GM19023 (cell line): ENCODE results near the gene KRTAP10-11.
"Not testable (repeated sequence)": the region's sequence is repeated elsewhere in the genome, so short reads cannot be mapped to it uniquely, and the experiment has no call there.

Experiments used
- ATAC-seq: cut with Tn5 transposase; IDR thresholded peaks from one replicate; pipeline ENCODE4 v1.9.1; 2021; ENCODE audit warnings: mild to moderate bottlenecking, moderate library complexity; ENCODE audit not compliant: unreplicated experiment

The KRTAP10-11 gene

DNA sequence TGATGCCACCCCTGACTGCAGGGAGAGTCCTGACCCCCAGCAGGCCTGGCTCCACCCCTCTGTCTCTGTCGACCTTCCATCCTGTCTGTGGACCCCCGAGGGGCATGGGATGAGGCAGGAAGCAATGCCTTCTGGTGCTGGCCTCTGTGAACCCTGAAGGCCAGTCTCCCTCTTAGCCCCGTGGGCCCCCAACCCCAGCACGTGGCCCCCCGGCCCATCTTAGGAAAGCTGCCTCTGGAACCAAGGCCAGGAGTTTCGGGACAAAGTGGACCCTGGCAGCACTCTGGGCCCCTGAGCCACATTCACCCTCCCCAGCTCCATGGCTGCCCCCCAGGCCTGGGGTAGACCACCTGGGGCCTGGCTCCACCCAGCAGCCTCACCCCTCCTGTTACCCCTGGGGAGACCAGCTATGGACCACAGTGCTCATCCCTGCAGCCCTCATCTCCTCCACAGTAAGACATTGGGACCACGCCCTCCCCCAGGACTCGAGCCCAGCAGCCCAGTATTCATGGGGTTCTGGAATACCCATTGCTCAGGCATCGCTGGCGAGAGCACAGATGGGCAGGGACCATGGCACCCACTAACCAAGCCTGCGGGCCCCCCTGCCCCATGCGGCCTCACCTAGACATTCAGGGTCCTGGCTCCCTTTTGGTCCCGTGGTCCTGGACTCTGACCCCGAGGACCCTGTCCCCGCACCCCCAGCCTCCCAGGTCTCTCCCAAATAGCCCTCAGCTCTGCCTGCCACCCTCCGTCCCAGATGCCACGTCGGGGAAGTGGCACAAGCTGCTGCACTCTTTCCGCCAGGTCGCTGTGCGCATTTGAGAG lies 7.5 kb upstream of the KRTAP10-11 start:
- not testable (repeated sequence) for ATAC-seq

DNA sequence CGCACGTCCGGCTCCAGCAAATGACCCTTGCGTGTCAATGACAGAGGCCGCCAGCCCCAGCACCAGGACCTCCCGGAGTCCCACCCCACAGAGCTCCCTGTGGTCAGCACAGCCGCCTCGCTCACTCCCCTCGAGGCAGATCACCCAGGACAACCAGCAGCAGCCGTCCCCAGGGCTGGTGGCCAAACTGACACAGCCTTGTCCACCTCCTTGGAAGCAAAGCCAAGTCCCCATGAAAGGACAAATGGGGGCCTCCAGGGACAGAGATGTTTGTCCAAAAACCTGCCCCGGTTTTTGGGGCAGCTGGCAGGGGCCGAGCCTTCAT lies 6.9 kb upstream of the KRTAP10-11 start:
- no peak for ATAC-seq

DNA sequence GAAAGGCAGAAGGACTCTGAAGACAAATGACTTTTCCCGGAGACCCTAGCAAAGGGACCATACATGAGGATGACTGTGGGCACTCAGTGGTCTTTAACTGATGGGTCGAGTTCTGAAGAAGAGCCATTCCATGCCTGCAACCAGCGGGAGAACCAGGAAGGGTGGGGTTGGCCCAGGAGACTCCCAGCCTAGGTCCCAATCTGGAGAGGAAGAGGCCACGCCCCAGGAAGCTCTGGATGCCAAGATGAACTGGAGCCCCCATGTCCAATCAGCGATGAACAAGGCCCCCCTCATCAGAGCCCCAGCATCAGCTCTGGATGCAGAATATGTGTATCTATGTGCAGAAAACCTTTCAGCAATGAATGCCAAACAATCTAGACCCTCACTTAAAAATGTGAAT lies 5.5 kb upstream of the KRTAP10-11 start:
- ATAC-seq: no peak

DNA sequence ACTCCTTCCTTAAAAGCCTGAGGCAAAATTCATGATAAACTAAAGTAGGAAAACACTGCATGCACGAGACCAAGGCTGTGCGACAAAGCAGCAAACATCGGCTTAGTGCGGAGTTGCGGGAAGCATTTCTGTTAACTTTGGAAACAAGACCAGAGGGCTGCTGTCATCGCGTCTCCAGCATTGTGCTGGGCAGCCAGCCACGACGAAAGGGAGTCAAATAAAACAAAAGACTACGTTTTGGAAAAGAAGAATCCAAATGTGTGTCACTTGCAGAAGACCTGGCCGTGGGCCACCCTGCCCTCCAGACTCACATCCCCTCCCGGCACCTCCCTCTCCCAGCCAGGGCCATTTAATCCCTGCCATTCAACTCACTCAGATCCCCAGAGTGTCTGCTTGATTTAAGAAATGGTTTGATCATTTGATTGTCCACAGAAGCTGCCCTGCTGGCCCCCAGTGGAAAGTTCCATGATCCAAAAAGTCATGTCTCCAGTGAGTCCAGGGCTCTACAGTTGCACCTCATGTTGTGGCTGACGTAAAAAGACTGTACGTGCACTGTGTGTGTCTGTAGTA lies 2.4 kb upstream of the KRTAP10-11 start:
- no peak for ATAC-seq

DNA sequence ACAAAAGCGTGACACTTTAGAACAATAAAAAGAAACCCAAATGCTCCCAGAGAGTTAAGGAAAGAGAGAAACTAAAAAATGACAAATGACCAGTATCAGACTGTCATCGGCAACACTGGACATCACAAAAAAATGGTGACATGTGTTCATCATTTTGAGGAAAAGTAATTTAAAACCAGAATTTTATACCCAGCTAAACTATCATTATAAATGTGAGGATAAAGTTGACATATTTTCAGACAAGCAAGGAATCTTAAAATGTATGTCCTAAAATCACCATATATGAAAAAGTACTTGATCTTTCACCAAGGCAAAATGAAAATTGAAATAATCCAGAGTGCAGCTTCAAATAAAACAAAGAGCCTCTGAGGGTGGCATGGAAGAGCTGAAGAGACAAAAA lies 1.3 kb upstream of the KRTAP10-11 start:
- no peak for ATAC-seq

DNA sequence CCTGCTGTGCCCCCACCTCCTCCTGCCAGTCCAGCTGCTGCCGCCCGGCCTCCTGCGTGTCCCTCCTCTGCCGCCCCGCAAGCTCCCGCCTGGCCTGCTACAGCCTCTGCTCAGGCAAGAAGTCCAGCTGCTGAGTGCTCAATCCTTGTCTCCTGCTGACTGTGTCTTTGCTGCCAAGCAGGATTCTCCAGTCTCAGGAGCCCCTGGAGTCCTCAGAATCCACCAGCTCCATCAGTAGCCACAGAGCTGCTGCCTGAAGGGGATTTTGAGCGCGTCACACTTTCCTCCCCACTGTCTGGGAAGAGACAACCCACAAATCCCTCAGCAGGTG lies 973 bp downstream of the KRTAP10-11 start:
- no peak for ATAC-seq

DNA sequence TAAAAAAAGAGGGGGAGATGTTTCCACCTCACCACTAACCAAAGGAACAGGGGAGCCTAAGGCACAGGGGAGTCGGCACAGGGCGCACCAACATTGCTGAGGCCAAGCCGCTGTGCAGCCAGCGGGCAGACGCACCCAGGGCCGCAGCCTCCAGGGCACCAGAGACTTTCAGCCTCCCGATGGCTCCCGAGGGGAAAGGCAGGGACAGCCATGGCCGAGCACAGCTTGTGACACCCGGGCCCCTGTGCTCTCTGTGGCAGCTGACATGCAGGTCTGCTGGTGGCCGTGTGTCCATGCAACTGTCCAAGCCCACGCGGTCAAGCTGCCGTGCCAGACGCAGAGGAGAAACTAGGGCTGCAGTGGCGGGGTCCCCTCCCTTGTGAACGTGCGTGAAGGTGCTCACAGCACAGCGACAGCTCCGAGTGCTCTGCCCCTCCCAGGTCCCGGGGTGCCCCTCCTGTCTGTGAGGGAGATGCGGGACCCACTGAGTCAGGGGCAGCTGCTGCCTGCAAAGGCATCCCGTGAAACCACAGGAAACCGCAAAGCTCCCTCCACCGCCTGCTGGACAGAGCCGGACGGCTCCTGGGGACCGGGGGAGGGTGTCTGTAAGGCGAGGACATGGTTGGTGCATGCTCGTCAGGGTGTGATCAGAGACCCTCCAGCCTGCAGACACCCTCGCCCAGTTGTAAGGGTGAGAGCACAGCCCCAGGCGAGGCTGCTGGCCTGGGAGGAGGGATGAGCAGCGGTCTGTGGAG lies 2.5 kb downstream of the KRTAP10-11 start:
- no peak for ATAC-seq

DNA sequence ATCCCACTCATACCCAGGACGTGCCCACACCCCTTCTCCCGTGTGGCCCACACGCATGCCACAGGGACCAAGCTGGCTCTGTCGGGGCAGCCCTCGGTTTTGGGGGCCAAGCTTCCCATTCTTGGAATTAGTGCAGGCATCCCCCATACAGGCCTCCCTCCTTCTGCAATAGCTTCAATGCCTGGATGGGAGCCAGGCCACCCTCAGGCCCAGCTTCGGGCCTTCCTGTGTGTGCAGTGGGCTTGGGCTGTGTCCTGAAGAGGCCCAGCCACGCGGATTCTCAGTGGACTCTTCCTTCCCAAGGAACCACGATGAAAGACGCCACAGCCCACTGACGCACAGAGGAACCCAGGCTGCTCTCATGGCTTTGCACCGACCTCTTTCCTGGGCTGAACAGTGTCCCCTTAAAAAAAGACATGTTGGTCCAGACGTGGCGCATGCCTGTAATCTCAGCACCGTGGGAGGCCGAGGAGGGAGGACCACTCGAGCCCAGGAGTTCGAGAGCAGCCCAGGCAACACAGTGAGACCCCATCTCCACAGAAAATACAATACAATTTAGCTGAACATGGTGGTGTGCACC lies 3.4 kb downstream of the KRTAP10-11 start:
- no peak for ATAC-seq

DNA sequence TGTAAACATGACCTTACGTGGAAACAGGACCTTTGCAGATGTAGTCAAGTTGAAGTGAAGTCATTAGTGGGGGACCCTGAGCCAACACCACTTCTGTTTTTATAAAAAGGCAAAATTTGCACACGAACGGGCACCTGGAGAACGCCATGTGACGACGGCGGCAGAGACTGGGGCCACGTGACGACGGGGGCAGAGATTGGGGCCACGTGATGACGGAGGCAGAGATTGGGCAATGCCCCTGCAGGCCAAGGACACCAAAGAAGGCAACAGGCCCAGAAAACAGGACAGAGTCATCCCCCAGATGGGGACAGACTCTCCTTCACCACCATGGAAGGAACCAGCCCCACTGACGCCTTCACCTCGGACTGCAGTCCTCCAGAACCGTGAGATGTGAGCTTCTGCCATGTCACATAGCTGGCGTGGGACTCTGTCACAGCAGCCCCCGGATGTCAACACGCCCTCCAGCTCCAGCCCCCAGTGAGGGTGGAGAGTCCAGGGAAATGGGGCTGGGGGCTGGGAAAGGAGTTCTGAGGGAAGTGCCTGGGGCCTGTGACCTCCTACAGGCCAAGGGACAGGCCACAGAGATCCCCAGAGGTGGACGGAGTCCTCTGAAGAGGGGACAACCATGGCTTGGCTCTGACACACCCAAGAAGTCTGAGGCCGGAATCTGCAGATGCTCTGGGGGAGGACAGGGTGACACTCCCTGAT lies 4.2 kb downstream of the KRTAP10-11 start:
- no peak for ATAC-seq

DNA sequence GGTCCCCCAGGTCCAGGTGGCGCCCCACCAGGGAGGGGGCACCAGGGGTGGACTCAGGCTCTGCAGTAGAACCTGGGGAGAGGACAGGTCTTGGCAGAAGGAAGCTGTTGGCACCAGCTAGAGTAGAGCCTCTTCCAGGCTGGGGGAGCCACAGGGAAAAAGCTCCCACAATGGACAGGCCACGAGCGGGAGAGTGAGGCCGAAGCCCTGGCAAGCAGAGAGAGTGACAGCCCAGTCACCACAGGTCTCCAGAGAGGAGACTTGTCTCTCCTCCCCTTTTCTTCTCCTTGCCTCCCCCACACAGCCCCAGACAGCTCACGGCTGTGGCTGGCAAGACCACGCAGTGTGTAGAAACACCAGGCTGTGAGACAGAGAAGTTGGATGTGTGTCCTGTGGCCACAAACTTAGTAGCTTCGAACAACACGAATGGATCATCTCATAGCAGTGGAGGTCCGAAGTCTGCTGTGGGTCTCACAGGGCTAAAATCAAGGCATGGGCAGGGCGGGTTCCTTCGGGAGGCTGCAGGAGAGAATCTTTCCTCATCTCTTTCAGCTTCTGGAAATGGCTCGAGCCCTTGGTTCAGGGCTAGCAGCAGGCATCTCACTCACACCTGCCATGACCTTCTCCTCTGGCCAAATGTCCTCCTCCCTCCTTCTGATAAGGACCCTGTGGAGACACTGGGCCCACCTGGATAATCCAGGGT lies 4.9 kb downstream of the KRTAP10-11 start:
- ATAC-seq: no peak

DNA sequence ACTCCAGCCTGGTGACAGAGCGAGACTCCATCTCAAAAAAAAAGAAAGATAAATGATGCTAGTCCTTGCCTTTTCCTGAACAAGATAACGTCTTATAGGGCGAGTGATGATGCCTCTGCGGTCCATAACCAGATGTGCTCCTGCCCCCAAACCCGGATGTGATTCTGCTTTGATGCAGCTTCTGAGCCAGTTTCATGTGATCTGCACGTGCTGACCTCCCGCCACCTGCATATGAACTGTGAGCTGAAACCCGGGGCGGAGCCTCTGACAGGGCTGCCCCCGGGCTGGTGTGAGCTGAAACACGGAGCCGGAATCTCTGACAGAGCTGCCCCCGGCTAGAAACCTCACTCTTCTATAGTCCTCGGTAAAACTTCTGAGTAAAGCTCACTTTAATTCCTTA lies 6.9 kb downstream of the KRTAP10-11 start:
- ATAC-seq: no peak

DNA sequence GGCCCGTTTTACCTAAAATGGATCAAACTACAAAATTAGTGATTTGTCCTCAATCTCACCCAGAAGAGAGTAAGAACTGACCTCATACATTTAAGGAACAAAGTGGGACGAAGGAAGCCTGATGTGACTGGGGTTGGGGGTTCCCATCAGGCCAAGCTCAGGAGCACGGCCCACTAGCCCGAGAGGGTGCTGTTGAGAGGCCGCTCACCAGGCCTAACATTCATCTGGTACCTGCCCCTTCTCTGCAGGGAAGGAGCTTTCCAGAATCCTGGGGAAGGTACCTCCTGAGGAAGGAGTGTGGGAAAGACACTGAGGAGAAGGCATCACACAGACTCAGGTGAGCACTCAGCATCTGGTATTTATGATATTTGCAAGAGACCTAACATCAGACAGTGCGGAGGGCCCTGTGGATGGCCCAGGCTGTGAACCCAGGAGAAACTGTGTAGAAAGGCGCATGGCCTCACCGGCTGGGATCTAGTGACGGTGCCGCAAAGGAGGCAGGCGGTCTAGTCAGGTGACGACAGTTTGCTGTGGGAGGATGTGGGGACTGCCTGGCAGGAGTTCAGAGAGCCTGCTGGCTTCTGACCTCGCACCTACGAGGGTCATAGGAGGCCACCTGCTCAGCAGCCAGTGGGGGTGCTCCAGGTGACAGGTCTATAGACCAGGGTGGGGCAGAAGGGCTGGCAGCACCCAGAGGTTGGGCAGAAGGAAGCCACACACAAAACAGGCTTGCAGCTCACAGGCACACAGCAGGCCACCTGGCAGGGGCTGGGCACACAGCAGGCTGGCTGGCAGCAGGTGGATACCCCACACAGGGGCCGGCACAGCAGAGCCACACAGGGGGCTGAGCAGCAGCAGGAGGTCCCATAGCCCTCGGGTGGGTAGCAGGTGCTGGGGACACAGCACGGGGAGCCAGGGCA lies 7.7 kb downstream of the KRTAP10-11 start:
- ATAC-seq: no peak

DNA sequence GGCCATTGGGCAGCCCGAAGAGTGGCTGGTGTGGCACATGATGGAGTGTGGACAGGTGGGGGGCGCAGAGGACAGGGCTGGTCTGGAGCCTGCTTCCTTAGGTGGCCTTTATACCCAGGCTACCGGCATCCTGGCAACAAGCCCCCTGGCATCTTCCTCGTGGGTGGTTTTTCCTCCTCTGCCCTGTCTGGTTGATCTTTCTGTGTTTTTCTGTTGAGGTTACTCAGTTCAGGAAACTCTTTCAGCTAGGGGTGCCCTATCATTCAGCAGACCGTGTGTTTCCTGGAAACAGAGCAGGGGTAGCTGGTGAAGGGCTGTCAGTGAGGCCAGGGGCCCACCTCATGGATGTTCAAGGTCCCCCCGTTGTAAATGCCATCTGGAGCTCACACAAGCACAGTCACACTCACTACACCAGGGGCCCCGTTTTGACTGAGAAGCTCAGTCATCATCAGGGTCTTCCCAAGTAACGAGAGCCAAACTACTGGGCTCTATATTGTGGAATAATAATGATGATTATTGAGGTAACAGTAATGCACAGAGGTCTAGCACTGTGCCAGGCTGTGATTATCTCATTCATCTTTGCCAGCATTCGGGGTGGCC lies 8.5 kb downstream of the KRTAP10-11 start, which contains the start of gene KRTAP12-4:
KRTAP12-4 (minus strand) TSS at position 84 of the 600 bp plus-strand sequence; CDS start at position 39, 45 bp downstream.
- ATAC-seq: no peak

DNA sequence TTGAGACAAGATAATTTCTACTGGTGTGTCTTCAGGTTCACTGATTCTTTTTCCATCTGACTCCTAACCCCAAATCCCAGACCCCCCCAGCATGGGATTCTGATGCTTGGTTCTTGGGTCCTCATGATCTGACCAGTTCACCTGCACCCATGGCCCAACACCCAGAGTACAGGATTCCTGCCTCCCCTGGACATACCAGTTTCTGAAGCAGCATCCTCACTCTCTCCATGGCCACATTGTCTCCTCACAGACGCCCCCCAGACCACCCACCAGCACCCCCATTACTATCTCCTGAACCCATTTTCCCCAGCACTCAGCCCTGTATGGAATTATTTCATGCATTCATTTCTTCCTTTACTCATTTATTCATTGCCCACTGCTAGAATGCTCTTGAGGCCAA lies 10.7 kb downstream of the KRTAP10-11 start:
- no peak for ATAC-seq

DNA sequence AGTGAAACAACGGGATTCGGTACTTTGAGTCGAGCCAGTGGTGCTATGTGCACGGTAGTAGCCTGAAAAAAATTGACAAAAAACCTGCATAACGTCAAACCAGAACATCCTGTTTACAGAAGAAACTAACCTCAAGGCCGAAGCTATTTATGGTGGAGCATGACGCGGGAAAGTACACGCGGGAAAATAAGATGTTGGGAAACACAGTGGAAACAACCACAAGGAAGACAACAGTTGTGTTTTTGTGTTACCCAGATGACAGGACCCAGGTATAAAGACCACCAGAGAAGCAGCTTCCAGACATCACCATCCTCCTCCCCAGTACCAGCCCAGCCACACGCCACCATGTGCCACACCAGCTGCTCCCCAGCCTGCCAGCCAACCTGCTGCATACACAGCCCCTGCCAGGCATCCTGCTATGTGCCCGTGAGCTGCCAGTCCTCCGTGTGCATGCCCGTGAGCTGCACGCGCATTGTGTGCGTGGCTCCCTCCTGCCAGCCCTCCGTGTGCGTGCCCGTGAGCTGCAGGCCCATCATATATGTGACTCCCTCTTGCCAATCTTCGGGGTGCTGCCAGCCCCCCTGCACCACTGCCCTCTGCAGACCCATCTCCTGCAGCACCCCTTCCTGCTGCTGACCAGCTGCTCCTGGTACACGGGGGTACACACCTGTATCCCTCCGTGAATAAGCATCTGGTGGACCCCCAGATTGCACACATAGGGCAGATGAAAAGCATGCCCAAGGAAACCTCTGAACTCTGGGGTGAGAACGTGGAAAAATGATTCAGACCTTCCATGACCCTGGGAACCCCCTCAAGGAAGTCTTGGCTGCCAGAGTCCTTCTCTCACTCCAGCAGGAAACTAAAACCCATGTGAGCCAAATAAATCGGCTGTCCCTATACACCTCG lies 11.7 kb downstream of the KRTAP10-11 start, which contains the start of gene KRTAP12-3:
KRTAP12-3 (plus strand) TSS at position 298 of the 906 bp plus-strand sequence; CDS start at position 346, 48 bp downstream.
- no peak for ATAC-seq

DNA sequence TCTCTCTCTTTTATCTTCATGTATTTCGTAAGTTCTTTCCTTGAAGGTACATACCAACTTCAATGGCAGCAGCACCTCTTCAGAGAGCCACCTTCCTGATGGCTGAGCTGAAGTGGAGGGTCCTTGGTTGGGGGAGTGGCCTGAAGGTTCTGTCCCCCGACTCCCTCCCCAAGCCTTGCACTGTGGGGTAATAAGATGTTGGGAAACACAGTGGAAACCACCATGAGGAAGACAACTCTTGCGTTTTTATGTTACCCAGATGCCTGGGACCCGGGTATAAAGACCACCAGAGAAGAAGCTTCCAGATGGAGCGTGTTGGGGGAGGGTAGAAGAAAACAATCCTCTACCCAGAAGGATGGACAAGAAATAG lies 12.3 kb downstream of the KRTAP10-11 start:
- no peak for ATAC-seq

DNA sequence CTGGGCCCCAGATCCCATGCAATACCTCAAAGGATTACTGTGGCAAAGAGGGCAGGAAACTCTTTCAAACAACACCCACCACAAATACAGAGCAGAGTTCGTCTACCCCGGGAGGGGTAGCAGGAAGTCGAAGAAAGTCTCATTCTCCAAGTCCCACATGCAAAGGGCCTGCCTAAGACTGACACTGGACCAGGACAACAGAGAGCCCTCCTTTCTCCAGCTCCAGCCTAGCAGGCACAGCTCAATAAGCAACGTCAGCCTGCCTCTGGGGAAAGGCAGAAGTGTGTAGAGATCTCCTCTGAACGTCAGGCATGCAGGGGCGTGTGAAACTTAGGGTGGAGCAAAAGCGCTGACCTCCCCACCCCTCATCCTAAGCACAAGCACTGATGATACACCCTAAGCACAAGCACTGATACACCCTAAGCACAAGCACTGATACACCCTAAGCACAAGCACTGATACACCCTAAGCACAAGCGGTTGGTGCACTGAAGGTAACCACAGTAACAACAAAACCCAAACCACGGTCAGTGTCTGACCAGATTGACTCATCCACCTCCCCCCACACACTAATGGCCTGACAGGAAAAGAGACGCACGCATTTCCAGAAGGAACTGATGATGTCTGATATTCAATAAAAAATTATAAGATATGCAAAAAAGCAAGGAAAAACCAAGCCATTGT lies 12.8 kb downstream of the KRTAP10-11 start:
- no peak for ATAC-seq
